Measurements from ENCODE around the gene ANO2.

Gene ANO2

GRCh38 chr12:5733136-5733755, 211.8 kb downstream of the ANO2 start:
- H3K4me3 ChIP-seq (ENCODE audit: low read depth, low read length), result no peak overlapping the region
- TF ChIP-seq CTCF (IDR thresholded peaks at IDR 0.05; ENCODE audit: low read depth, low read length, missing control alignments), result no peak
- in situ Hi-C loops (cut with HindIII; ENCODE audit: low sequenced_read_pairs), result no loop called here
- no peak for DNase-seq (ENCODE audit: low read depth)

GRCh38 chr12:5730962-5731361, 214.1 kb downstream of the ANO2 start:
- in situ Hi-C loops (cut with HindIII; ENCODE audit: low sequenced_read_pairs), result no loop called here
- no peak for DNase-seq (ENCODE audit: low read depth)
- H3K4me3 ChIP-seq (ENCODE audit: low read depth, low read length), result no peak overlapping the region
- no peak for TF ChIP-seq CTCF (IDR thresholded peaks at IDR 0.05; ENCODE audit: low read depth, low read length, missing control alignments)

- no peak overlapping the region for H3K4me3 ChIP-seq (ENCODE audit: low read depth, low read length)
- TF ChIP-seq CTCF (IDR thresholded peaks at IDR 0.05; ENCODE audit: low read depth, low read length, missing control alignments), result no peak
- in situ Hi-C loops (cut with HindIII; ENCODE audit: low sequenced_read_pairs), result no loop called here
- DNase-seq (ENCODE audit: low read depth), result no peak
Observed at GRCh38 chr12:5723711-5724252, 221.3 kb downstream of the ANO2 start.

GRCh38 chr12:5723071-5723470, 222.0 kb downstream of the ANO2 start:
- no peak for DNase-seq (ENCODE audit: low read depth)
- no peak for TF ChIP-seq CTCF (IDR thresholded peaks at IDR 0.05; ENCODE audit: low read depth, low read length, missing control alignments)
- in situ Hi-C loops (cut with HindIII; ENCODE audit: low sequenced_read_pairs), result no loop called here

GRCh38 chr12:5720381-5721005, 224.6 kb downstream of the ANO2 start:
- no peak for TF ChIP-seq CTCF (IDR thresholded peaks at IDR 0.05; ENCODE audit: low read depth, low read length, missing control alignments)
- no peak overlapping the region for H3K4me3 ChIP-seq (ENCODE audit: low read depth, low read length)
- in situ Hi-C loops (cut with HindIII; ENCODE audit: low sequenced_read_pairs), result no loop called here
- DNase-seq (ENCODE audit: low read depth), result no peak

More at GRCh38 chr12:5723071-5723470, 222.0 kb downstream of the ANO2 start:
- no peak overlapping the region for H3K4me3 ChIP-seq (ENCODE audit: low read depth, low read length)

GRCh38 chr12:5718680-5719079, 226.4 kb downstream of the ANO2 start:
- in situ Hi-C loops (cut with HindIII; ENCODE audit: low sequenced_read_pairs), result no loop called here
- no peak overlapping the region for H3K4me3 ChIP-seq (ENCODE audit: low read depth, low read length)

More at GRCh38 chr12:5718680-5719079, 226.4 kb downstream of the ANO2 start:
- TF ChIP-seq CTCF (IDR thresholded peaks at IDR 0.05; ENCODE audit: low read depth, low read length, missing control alignments), result no peak
- DNase-seq (ENCODE audit: low read depth), result no peak

Measured in astrocyte of the cerebellum (primary cell).